ENCODE measurements around the gene TMPRSS13. TPM values are rescaled to one million over a fixed set of nuclear protein-coding genes. Genes with fewer than 3 reads are reported as not detected.

Gene TMPRSS13
- total RNA-seq, 3 donors from 2014 or later: 0.32 to 1.9 (median 0.72) TPM

DNA sequence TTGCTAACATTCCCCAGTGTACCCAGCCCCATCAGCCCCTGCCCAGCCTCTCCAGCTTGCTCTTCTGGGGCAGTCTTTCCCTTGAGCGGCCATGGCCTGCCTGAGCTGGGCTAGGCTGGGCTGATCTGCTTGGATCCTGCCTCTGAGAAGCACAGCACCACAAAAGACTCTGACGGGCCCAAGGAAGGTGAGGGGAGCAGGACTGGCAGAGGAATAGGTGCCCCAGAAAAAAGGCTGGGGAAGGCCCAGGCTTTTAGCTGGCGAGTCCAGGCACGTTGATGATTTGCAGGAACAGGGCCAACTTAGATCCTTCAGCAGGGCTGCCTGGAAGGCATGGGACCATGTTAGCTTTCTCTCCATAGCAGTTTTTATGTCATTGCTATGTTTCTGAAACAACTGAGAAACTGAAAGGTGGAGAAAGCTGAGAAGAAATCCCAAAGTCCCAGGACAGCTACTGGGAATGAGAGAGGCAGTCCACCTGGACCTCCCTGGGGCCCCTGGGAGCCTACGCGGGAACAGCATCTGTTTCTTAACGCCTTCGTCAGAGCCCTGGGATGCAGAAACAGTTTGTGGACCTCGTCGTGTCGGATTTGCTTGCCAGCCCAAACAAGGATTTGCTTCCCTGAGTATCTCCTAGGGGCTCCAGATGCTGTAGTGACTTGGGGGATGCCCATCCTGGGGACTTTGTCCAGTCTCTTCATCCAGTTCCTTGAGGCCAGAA is 28.3 kb downstream of the TMPRSS13 start:
- ATAC-seq (no peak), DNase-seq (no peak)
- Histone ChIP-seq H3K36me3 (ENCODE audit: low read depth) (no peaks in the 10 kb centered on the region), H3K4me3 (no peak overlapping the region), H3K9me3 (no peaks in the 10 kb centered on the region), H3K4me1 (ENCODE audit: low read depth) (no peaks in the 10 kb centered on the region)
- TF ChIP-seq, protein P1, sequence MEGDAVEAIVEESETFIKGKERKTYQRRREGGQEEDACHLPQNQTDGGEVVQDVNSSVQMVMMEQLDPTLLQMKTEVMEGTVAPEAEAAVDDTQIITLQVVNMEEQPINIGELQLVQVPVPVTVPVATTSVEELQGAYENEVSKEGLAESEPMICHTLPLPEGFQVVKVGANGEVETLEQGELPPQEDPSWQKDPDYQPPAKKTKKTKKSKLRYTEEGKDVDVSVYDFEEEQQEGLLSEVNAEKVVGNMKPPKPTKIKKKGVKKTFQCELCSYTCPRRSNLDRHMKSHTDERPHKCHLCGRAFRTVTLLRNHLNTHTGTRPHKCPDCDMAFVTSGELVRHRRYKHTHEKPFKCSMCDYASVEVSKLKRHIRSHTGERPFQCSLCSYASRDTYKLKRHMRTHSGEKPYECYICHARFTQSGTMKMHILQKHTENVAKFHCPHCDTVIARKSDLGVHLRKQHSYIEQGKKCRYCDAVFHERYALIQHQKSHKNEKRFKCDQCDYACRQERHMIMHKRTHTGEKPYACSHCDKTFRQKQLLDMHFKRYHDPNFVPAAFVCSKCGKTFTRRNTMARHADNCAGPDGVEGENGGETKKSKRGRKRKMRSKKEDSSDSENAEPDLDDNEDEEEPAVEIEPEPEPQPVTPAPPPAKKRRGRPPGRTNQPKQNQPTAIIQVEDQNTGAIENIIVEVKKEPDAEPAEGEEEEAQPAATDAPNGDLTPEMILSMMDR (IDR thresholded peaks at IDR 0.05): no peak
- intact Hi-C loops (cut with DNase I, micrococcal nuclease): no loop called here

DNA sequence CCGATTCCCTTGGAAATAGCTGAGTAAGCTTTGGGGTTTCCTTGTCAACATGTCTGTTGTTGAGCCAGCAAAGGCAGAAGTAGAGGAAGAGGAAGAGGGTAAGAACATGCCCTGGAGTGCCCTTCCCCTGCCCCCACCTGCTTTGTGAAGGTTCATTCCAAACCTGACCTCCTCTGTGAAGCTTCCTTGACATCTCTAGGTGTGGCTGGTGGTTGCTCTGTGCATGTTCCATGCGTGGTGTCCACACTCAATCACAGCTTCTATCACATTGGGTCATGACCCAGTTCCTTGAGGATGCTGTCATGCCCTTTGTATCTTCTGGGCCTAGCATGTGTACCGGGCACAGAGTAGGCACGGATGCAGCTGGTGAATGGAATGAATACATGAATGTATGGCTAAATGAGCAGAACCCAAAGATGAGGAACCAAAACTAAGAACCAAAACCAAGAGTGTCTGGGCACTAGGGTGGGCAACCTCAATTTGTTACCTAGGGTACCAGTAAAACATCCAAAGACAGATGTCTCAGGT is 29.0 kb downstream of the TMPRSS13 start:
- TF ChIP-seq, protein P1 (IDR thresholded peaks at IDR 0.05): no peak
- ATAC-seq (peak; percentile 28), DNase-seq (no peak)
- intact Hi-C loops (cut with DNase I, micrococcal nuclease): no loop called here
- Histone ChIP-seq H3K36me3 (ENCODE audit: low read depth) (no peaks in the 10 kb centered on the region), H3K4me3 (no peak overlapping the region), H3K9me3 (no peaks in the 10 kb centered on the region), H3K4me1 (ENCODE audit: low read depth) (no peaks in the 10 kb centered on the region)

DNA sequence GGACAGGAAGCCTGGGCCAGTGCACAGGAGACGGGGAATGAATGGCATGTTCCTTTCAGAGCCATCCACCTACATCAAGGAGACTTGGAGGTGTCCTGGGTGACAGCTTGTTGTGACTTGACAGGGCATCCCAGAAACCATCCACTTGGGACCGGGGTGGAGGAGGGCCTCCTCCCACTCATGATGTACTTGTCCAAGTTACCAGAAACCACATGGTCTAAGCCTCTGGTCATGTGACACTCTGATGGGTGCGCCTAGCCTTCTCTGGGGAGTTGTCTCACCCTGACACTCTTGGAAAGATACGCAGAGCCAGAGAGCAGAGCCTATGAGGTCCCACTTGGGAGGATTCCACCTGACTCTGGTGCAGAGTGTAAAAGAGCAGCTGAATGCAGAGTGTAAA is 31.1 kb downstream of the TMPRSS13 start:
- TF ChIP-seq, protein P1 (IDR thresholded peaks at IDR 0.05): no peak
- intact Hi-C loops (cut with DNase I, micrococcal nuclease): no loop called here
- Histone ChIP-seq H3K9me3 (no peaks in the 10 kb centered on the region), H3K4me1 (ENCODE audit: low read depth) (no peaks in the 10 kb centered on the region), H3K4me3 (no peak overlapping the region), H3K36me3 (ENCODE audit: low read depth) (no peaks in the 10 kb centered on the region)
- DNase-seq (no peak), ATAC-seq (no peak)

DNA sequence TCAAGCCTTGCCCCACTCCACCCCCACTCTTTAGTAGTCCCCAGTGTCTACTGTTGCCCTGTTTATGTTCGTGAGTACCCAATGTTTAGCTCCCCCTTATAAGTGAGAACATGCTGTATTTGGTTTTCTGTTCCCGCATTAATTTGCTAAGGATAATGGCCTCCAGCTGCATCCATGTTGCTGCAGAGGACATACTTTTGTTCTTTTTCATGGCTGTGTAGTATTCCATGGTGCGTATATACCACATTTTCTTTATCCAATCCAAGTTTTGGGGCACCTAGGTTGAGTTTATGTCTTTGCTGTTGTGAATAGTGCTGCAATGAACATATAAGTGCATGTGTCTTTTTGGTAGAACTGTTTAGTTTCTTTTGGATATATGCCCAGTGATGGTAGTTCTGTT is 36.6 kb downstream of the TMPRSS13 start:
- intact Hi-C loops (cut with DNase I, micrococcal nuclease): no loop called here
- no peaks in the 10 kb centered on the region for H3K4me1 ChIP-seq (ENCODE audit: low read depth)
- no peak for DNase-seq
- ATAC-seq: no peak
- TF ChIP-seq, protein P1 (IDR thresholded peaks at IDR 0.05): no peak
- no peaks in the 10 kb centered on the region for H3K36me3 ChIP-seq (ENCODE audit: low read depth)
- no peaks in the 10 kb centered on the region for H3K9me3 ChIP-seq
- no peak overlapping the region for H3K4me3 ChIP-seq

DNA sequence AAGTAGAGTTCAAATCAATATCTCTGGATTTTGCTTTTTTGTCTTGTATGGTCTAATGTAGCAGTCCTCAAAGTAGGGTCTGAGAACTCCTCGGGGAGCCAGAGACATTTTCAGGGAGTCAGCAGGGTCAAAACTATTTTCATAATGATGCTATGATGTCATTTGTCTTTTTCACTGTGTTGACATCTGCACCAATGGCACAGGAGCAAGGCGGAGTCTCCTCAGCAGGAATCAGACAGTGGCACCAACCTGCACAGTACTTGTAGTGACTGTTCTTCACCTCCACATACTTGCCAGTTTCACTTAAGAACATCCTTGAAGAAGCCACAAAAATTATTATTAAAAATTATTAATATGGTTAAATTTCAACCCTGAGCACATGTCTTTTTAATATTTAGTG is 37.8 kb downstream of the TMPRSS13 start:
- no peaks in the 10 kb centered on the region for H3K4me1 ChIP-seq (ENCODE audit: low read depth)
- H3K36me3 ChIP-seq (ENCODE audit: low read depth): no peaks in the 10 kb centered on the region
- no peak overlapping the region for H3K4me3 ChIP-seq
- intact Hi-C loops (cut with DNase I, micrococcal nuclease): no loop called here
- DNase-seq (no peak), ATAC-seq (no peak)
- TF ChIP-seq, protein P1 (IDR thresholded peaks at IDR 0.05): no peak
- H3K9me3 ChIP-seq: no peaks in the 10 kb centered on the region

All from mucosa of descending colon (tissue), 3 donors.